Astrocyte of the spinal cord (primary cell): ENCODE data around the gene TSSK6.

ENCODE experiments used
- DNase-seq: peaks from one replicate; pipeline ENCODE4 v3.0.0; 2011; ENCODE audit warnings: low read depth, low spot score
- H3K4me3 ChIP-seq: 2 replicates; pipeline ENCODE4 v1.5.1; 2011; ENCODE audit warnings: low read depth, mild to moderate bottlenecking, low read length, moderate library complexity
- CTCF ChIP-seq: IDR thresholded peaks from 2 replicates; pipeline ENCODE4 v1.5.1; 2012; ENCODE audit warnings: low read depth, mild to moderate bottlenecking, low read length, inconsistent platforms
- in situ Hi-C: cut with HindIII; loops from 2 replicates; pipeline ENCODE4 v1.10.0; 2017; ENCODE audit warnings: low sequenced_read_pairs

Gene TSSK6

GRCh38 chr19:19488875-19489690 is 26.3 kb downstream of the TSSK6 start:
- no peak overlapping the region for H3K4me3 ChIP-seq
- in situ Hi-C loops: no loop called here
- DNase-seq: peak; percentile 93
- TF ChIP-seq CTCF: no peak

- DNase-seq: no peak
- TF ChIP-seq CTCF: no peak
- no peak overlapping the region for H3K4me3 ChIP-seq
- in situ Hi-C loops: no loop called here
These were observed 27.1 kb downstream of the TSSK6 start for GRCh38 chr19:19487950-19488874.

- no peak for DNase-seq
- in situ Hi-C loops: no loop called here
- TF ChIP-seq CTCF: no peak
- H3K4me3 ChIP-seq: no peak overlapping the region
These were observed 28.0 kb downstream of the TSSK6 start for GRCh38 chr19:19487077-19487949.

- TF ChIP-seq CTCF: no peak
- in situ Hi-C loops: no loop called here
- no peak overlapping the region for H3K4me3 ChIP-seq
- no peak for DNase-seq
These were observed 28.8 kb downstream of the TSSK6 start for GRCh38 chr19:19486343-19487076.

- in situ Hi-C loops: no loop called here
- H3K4me3 ChIP-seq: no peak overlapping the region
- TF ChIP-seq CTCF: no peak
- DNase-seq: no peak
These were observed 29.4 kb downstream of the TSSK6 start for GRCh38 chr19:19485998-19486290.
